K562 (cell line): ENCODE results near the gene DIMT1. TPM values are rescaled to one million over a fixed set of nuclear protein-coding genes. Genes with fewer than 3 reads are reported as not detected.

Experiments used
- ATAC-seq: fragments of 200-7000 bp; cut with Tn5 transposase; 3 replicates; pipeline ENCODE4 v1.9.1; 2020; ENCODE audit warnings: moderate library complexity
- BruUV-seq: library from RNA; stranded (reverse); fragments of 400-500 nt; replicated peaks from 2 replicates; lab custom pipeline; 2021; lab: Mats Ljungman, UMichigan
- CTCF ChIA-PET: fragments of 300-600 bp; formaldehyde crosslinking; extraction: SDS; loops from one replicate; lab custom pipeline; 2021; ENCODE audit warnings: low intra/inter-chr PET ratio; lab: Yijun Ruan, JAX
- POLR2A ChIA-PET: fragments of 300-600, 350-650 bp; sonication (Branson Sonifier 250); formaldehyde crosslinking; extraction: SDS; loops from one replicate; lab custom pipeline; 2021; ENCODE audit warnings: antibody characterized with exemption, inconsistent platforms; lab: Yijun Ruan, JAX
- DNase-seq, 4 experiments: peaks; one replicate each; pipeline versions ENCODE4 v3.0.0 to v3.0.0-alpha.2; 2011 to 2018; ENCODE audit warnings: low spot score in 3 of 4, mixed read lengths in 3 of 4; ENCODE audit errors: extremely low read depth in 1 of 4
- FAIRE-seq: peaks from 2 replicates; lab custom pipeline; 2011; peaks lifted over from hg19 to GRCh38; lab: Jason Lieb, UNC
- H2AFZ ChIP-seq: 2 replicates; pipeline ENCODE4 v1.6.0; 2011; ENCODE audit warnings: low read depth, low read length, control low read depth, inconsistent platforms
- H3K27ac ChIP-seq: fragments of 200-600 bp; 3 replicates; pipeline ENCODE4 v1.8.0; 2011; ENCODE audit warnings: low read depth, mild to moderate bottlenecking, control low read depth, inconsistent platforms, low read length, moderate library complexity, mixed read lengths; ENCODE audit errors: extremely low read depth
- H3K27me3 ChIP-seq, 2 experiments: fragments of 300-600 bp in 1 of 2; 2 replicates in 1 of 2; 3 replicates in 1 of 2; pipeline versions ENCODE4 v1.6.0 to v1.8.0; 2011; ENCODE audit warnings: inconsistent platforms in 2 of 2, low read length in 2 of 2, mild to moderate bottlenecking in 1 of 2, mixed read lengths in 1 of 2, moderate library complexity in 1 of 2; ENCODE audit not compliant: control insufficient read depth in 2 of 2, insufficient read depth in 2 of 2
- H3K36me3 ChIP-seq: fragments of 300-600 bp; 3 replicates; pipeline ENCODE4 v1.8.0; 2011; ENCODE audit warnings: mild to moderate bottlenecking, low read length, inconsistent platforms; ENCODE audit not compliant: control insufficient read depth, insufficient read depth
- H3K4me1 ChIP-seq, 2 experiments: fragments of 200-600 bp in 1 of 2; replicated peaks in 1 of 2; 2 replicates in 1 of 2; 3 replicates in 1 of 2; pipeline versions ENCODE4 v1.5.1 to v1.8.0; 2011; ENCODE audit warnings: inconsistent platforms in 2 of 2, low read length in 2 of 2, mild to moderate bottlenecking in 1 of 2, mixed read lengths in 1 of 2, moderate library complexity in 1 of 2; ENCODE audit not compliant: control insufficient read depth in 2 of 2, insufficient read depth in 2 of 2
- H3K4me2 ChIP-seq: 2 replicates; pipeline ENCODE4 v1.6.1; 2011; ENCODE audit warnings: low read length, control low read depth, inconsistent platforms, mixed read lengths; ENCODE audit not compliant: insufficient read depth
- H3K4me3 ChIP-seq: fragments of 200-600 bp; sonication (generic), shearing (Covaris generic); 2 replicates; pipeline ENCODE4 v1.5.1; 2016; ENCODE audit warnings: control low read depth, inconsistent platforms
- H3K79me2 ChIP-seq: fragments of 200-600 bp; 3 replicates; pipeline ENCODE4 v1.8.0; 2011; ENCODE audit warnings: low read length, inconsistent platforms; ENCODE audit not compliant: control insufficient read depth, insufficient read depth
- H3K9ac ChIP-seq, 2 experiments: 2 replicates each; pipeline versions ENCODE4 v1.6.0 to v1.6.1; 2011; ENCODE audit warnings: low read depth in 2 of 2, low read length in 2 of 2, control low read depth in 1 of 2, inconsistent platforms in 1 of 2, mild to moderate bottlenecking in 1 of 2, mixed read lengths in 1 of 2; ENCODE audit not compliant: insufficient read depth in 1 of 2
- H3K9me1 ChIP-seq: one replicate; pipeline ENCODE4 v1.6.0; 2011; ENCODE audit warnings: inconsistent platforms, mild to moderate bottlenecking, low read length, moderate library complexity; ENCODE audit not compliant: control insufficient read depth, insufficient read depth
- H3K9me3 ChIP-seq: replicated peaks from 2 replicates; pipeline ENCODE4 v1.5.1; 2011; ENCODE audit warnings: low read depth, low read length, inconsistent platforms; ENCODE audit not compliant: control insufficient read depth, insufficient read depth
- H4K20me1 ChIP-seq: replicated peaks from 2 replicates; pipeline ENCODE4 v1.6.1; 2011; ENCODE audit warnings: low read length, inconsistent platforms, mixed read lengths; ENCODE audit not compliant: control insufficient read depth, insufficient read depth
- CGGBP1 ChIP-seq: fragments of 250-450 bp; sonication (Bioruptor Pico); IDR thresholded peaks from 2 replicates; pipeline ENCODE4 v1.9.0; 2021; ENCODE audit warnings: mild to moderate bottlenecking
- CTCF ChIP-seq, 3 experiments: IDR thresholded peaks in 2 of 3; conservative IDR thresholded peaks in 1 of 3; 2 replicates each; pipeline ENCODE4 v1.5.1; 2011 to 2012; ENCODE audit warnings: low read length in 3 of 3, mild to moderate bottlenecking in 3 of 3, control low read depth in 2 of 3, improper control_type of control experiment in 1 of 3, inconsistent platforms in 1 of 3, low read depth in 1 of 3, mixed read lengths in 1 of 3, moderate library complexity in 1 of 3; ENCODE audit not compliant: insufficient read depth in 2 of 3
- ELF1 ChIP-seq: fragments of 200-800 bp; sonication (Bioruptor generic); IDR thresholded peaks from 2 replicates; pipeline ENCODE4 v1.6.1; 2016; ENCODE audit warnings: missing genetic modification characterization, missing compliant biosample characterization
- KLF10 ChIP-seq: fragments of 250-450 bp; sonication (Bioruptor Pico); IDR thresholded peaks from 2 replicates; pipeline ENCODE4 v1.6.1; 2021; ENCODE audit warnings: matching md5 sums
- MECOM ChIP-seq: fragments of 250-450 bp; sonication (Bioruptor Pico); IDR thresholded peaks from 2 replicates; pipeline ENCODE4 v1.8.0; 2022; ENCODE audit warnings: inconsistent platforms
- NCOA1 ChIP-seq: fragments of 450-650 bp; IDR thresholded peaks from 2 replicates; pipeline ENCODE4 v1.6.1; 2016; ENCODE audit warnings: low read depth
- NR1H2 ChIP-seq: sonication (generic); formaldehyde crosslinking; IDR thresholded peaks from 2 replicates; pipeline ENCODE4 v1.4.0; 2020; ENCODE audit warnings: mild to moderate bottlenecking, missing genetic modification reagents
- PTRF ChIP-seq: fragments of 450-650 bp; IDR thresholded peaks from 2 replicates; pipeline ENCODE4 v1.6.1; 2016; ENCODE audit warnings: mild to moderate bottlenecking, missing genetic modification characterization, missing compliant biosample characterization
- SUPT5H ChIP-seq: fragments of 450-650 bp; IDR thresholded peaks from 2 replicates; pipeline ENCODE4 v1.6.1; 2016
- THRB ChIP-seq: fragments of 450-650 bp; formaldehyde crosslinking; conservative IDR thresholded peaks from 2 replicates; pipeline ENCODE4 v1.4.0; 2022; ENCODE audit warnings: mild to moderate bottlenecking, missing genetic modification characterization
- ZHX1 ChIP-seq: fragments of 150-350 bp; conservative IDR thresholded peaks from 2 replicates; pipeline ENCODE4 v1.6.1; 2014; ENCODE audit warnings: low read length
- ZNF143 ChIP-seq: sonication (generic); formaldehyde crosslinking; IDR thresholded peaks from 2 replicates; pipeline ENCODE4 v1.9.0; 2022; ENCODE audit warnings: mild to moderate bottlenecking, missing genetic modification reagents
- ZNF23 ChIP-seq: fragments of 250-450 bp; sonication (Bioruptor Pico); IDR thresholded peaks from 2 replicates; pipeline ENCODE4 v1.4.0; 2020; ENCODE audit warnings: mild to moderate bottlenecking
- ZNF512 ChIP-seq: IDR thresholded peaks from 2 replicates; pipeline ENCODE4 v1.6.1; 2016; ENCODE audit warnings: missing genetic modification characterization, missing compliant biosample characterization
- ZNF75A ChIP-seq: fragments of 450-650 bp; formaldehyde crosslinking; IDR thresholded peaks from 2 replicates; pipeline ENCODE4 v1.4.0; 2020; ENCODE audit warnings: mild to moderate bottlenecking
- WGBS: fragments of 100-300 bp; shearing (Covaris generic); methylation state at CpG from one replicate; pipeline ENCODE4 v1.1.6; 2016; ENCODE audit warnings: low coverage, mixed read lengths; ENCODE audit not compliant: insufficient coverage; ENCODE audit errors: missing lambda C conversion rate; 5-methylcytosine and 5-hydroxymethylcytosine counted together
- in situ Hi-C: fragments of 300-500 bp; cut with MboI; formaldehyde crosslinking; loops from 4 replicates; pipeline ENCODE4 v1.15.0; 2018; ENCODE audit warnings: inconsistent platforms, mixed read lengths
- intact Hi-C: fragments of 100-400 bp; cut with micrococcal nuclease; formaldehyde crosslinking; loops from 2 replicates; pipeline ENCODE4 v1.14.2; 2022
- polyA plus RNA-seq, 8 experiments: library from polyadenylated mRNA; depleted of rRNA in 4 of 8; stranded (reverse) in 5 of 8; unstranded in 3 of 8; fragments of >200 nt; fragmentation: Nextera tagmentation in 2 of 8; fragmentation: Illumina TruSeq in 1 of 8; extraction: Ambion mirVana in 2 of 8; extraction: Trizol in 1 of 8; gene quantifications; 2 replicates each; pipeline versions ENCODE4 v1.2.1 to v1.2.3, GENCODE V29; 2011 to 2014; ENCODE audit warnings: inconsistent platforms in 1 of 8, missing spikeins in 1 of 8
- total RNA-seq, 7 experiments: library from RNA; depleted of rRNA in 6 of 7; stranded (reverse); fragments of >200 nt in 6 of 7; fragmentation: Illumina TruSeq in 2 of 7; extraction: Trizol in 2 of 7; gene quantifications; 2 replicates each; pipeline versions ENCODE4 v1.2.1 to v1.2.3, GENCODE V29; 2011 to 2021; ENCODE audit warnings: low replicate concordance in 1 of 7

The DIMT1 gene
- total and polyA plus RNA-seq, 9 of the 15 experiments (the other 6 are each of a cell fraction or from before 2014, with no cell fraction given) = 28.9 to 85.3 (median 54.1) TPM

- TF ChIP-seq THRB (no peak), ELF1 (tag) (no peak), ZNF23 (no peak)
Measured at GRCh38 chr5:62340979-62341378, 62.7 kb downstream of the DIMT1 start (continued).

GRCh38 chr5:62340392-62340791 is 63.3 kb downstream of the DIMT1 start:
- Histone ChIP-seq H3K27ac (no peak overlapping the region), H3K36me3 (peaks cover 6% of the 10 kb centered on the region; the same call in 2 of the 3 replicates), H3K9me1 (no peaks in the 10 kb centered on the region), H3K4me1 (peaks cover 0 to 9% of the 10 kb centered on the region in 2 experiments; a peak in 2 of 5 replicates), H3K79me2 (peaks cover 91% of the 10 kb centered on the region), H3K4me3 (no peak overlapping the region), H3K9me3 (no peaks in the 10 kb centered on the region), H3K9ac (no peak overlapping the region), H3K4me2 (no peak overlapping the region), H4K20me1 (no peaks in the 10 kb centered on the region), H3K27me3 (no peaks in the 10 kb centered on the region), H2AFZ (no peak overlapping the region)
- in situ Hi-C loops = loop anchor here (5.0 kb wide), 1 partner anchor 113 kb away; no protein-coding TSS in a partner anchor
- peak; percentile 73 for ATAC-seq
- no TSS peak for BruUV-seq
- peak in 3 of 4 experiments; percentile 32 to 50 (median 34) for DNase-seq
- intact Hi-C loops = no loop called here
- 43% methylated on average over 1 of the region's 1 CpG for WGBS
- POLR2A ChIA-PET = no interaction called here
- no peak for FAIRE-seq
- CTCF ChIA-PET = interaction anchor here (0.6 kb wide), 1 partner anchor 28 kb away, joined by 3 read pairs; no protein-coding TSS in a partner anchor
- TF ChIP-seq SUPT5H (no peak), NR1H2 (CRISPR knock-in tag) (no peak), KLF10 (no peak), MECOM (no peak), ZNF512 (tag) (no peak), CTCF (IDR thresholded peaks at IDR 0.05 in 2 of 3, conservative IDR thresholded peaks at IDR 0.05 in 1 of 3; ENCODE audit: insufficient read depth in 2 of 3, low read depth in 1 of 3, low read length in 3 of 3) (peak; percentile 26 to 56 (median 52); a peak in 4 of 6 replicates), ZNF143 (CRISPR knock-in tag) (no peak), ZNF75A (no peak), CGGBP1 (CRISPR knock-in tag) (no peak), NCOA1 (no peak), PTRF (tag) (no peak), ZHX1 (no peak)
